ENCODE data around the gene TUG1. TPM values are rescaled to one million over a fixed set of nuclear protein-coding genes. Genes with fewer than 3 reads are reported as not detected.

TUG1 gene
- total and polyA plus RNA-seq, 4 donors, result 11.3 to 32.9 (median 18.2) TPM

DNA sequence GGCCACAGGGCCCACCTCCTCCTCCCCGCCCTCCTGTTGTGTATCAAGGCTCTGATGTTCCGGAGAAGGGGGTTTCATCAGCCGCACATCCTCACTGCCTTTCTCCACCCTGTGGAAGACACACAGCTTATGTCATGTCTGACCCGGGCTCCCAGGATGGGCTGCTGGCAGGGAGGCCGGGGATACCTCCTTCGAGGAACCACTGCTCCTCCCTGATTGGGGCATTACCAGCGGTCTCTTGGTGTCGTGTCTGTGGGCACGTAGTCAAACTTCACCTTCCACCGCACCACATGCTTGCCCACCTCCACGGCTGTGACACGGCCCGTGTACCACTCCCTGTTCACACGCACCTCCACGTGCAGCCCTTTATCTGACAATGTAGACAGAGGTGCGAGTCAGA, 36.4 kb upstream of the TUG1 start:
- DNase-seq (ENCODE audit: low spot score), result no peak
- H3K9me3 ChIP-seq (ENCODE audit: control insufficient read depth in 4 of 4, low read length in 3 of 4), result no peaks in the 10 kb centered on the region
- H3K27me3 ChIP-seq (ENCODE audit: control insufficient read depth in 4 of 4, insufficient read depth in 4 of 4, low read length in 3 of 4), result no peaks in the 10 kb centered on the region
- no peaks in the 10 kb centered on the region for H3K4me1 ChIP-seq (ENCODE audit: control insufficient read depth in 4 of 4, insufficient read depth in 4 of 4, low read length in 3 of 4)
- H3K4me3 ChIP-seq (ENCODE audit: low read depth in 1 of 3, low read length in 3 of 3), result no peak overlapping the region
- no peak overlapping the region for H3K9ac ChIP-seq (ENCODE audit: low read depth in 1 of 2, low read length in 2 of 2)
- H3K36me3 ChIP-seq (ENCODE audit: control insufficient read depth in 4 of 4, insufficient read depth in 3 of 4, low read depth in 1 of 4, low read length in 3 of 4), result peaks cover 22 to 96% (median 69%) of the 10 kb centered on the region in 4 donors
- WGBS, result 96% methylated on average over 16 of the region's 16 CpGs
- H3K27ac ChIP-seq (ENCODE audit: low read depth in 1 of 2, low read length in 2 of 2), result no peak overlapping the region
- TF ChIP-seq, protein P1, sequence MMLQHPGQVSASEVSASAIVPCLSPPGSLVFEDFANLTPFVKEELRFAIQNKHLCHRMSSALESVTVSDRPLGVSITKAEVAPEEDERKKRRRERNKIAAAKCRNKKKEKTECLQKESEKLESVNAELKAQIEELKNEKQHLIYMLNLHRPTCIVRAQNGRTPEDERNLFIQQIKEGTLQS (IDR thresholded peaks at IDR 0.05), result no peak
- TF ChIP-seq SP1 (IDR thresholded peaks at IDR 0.05) (no peak), CTCF (IDR thresholded peaks at IDR 0.05; ENCODE audit: low read depth, low read length, missing input control) (no peak), JUND (IDR thresholded peaks at IDR 0.05) (no peak), GABPA (IDR thresholded peaks at IDR 0.05 in 1 of 2, conservative IDR thresholded peaks at IDR 0.05 in 1 of 2) (no peak)
- TF ChIP-seq, protein P2, sequence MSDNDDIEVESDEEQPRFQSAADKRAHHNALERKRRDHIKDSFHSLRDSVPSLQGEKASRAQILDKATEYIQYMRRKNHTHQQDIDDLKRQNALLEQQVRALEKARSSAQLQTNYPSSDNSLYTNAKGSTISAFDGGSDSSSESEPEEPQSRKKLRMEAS (IDR thresholded peaks at IDR 0.05), result no peak

GRCh38 chr22:30933457-30933856, 35.6 kb upstream of the TUG1 start:
- TF ChIP-seq SP1 (IDR thresholded peaks at IDR 0.05) (no peak), TAF1 (conservative IDR thresholded peaks at IDR 0.05) (no peak), FOXA2 (IDR thresholded peaks at IDR 0.05) (no peak), CTCF (IDR thresholded peaks at IDR 0.05; ENCODE audit: low read depth, low read length, missing input control) (no peak)
- TF ChIP-seq, protein P2 (IDR thresholded peaks at IDR 0.05), result no peak
- Histone ChIP-seq H3K27me3 (ENCODE audit: control insufficient read depth in 4 of 4, insufficient read depth in 4 of 4, low read length in 3 of 4) (no peaks in the 10 kb centered on the region), H3K27ac (ENCODE audit: low read depth in 1 of 2, low read length in 2 of 2) (no peak overlapping the region), H3K4me3 (ENCODE audit: low read depth in 1 of 3, low read length in 3 of 3) (no peak overlapping the region), H3K9me3 (ENCODE audit: control insufficient read depth in 4 of 4, low read length in 3 of 4) (no peaks in the 10 kb centered on the region), H3K4me1 (ENCODE audit: control insufficient read depth in 4 of 4, insufficient read depth in 4 of 4, low read length in 3 of 4) (no peaks in the 10 kb centered on the region), H3K9ac (ENCODE audit: low read depth in 1 of 2, low read length in 2 of 2) (no peak overlapping the region), H3K36me3 (ENCODE audit: control insufficient read depth in 4 of 4, insufficient read depth in 3 of 4, low read depth in 1 of 4, low read length in 3 of 4) (peaks cover 22 to 96% (median 69%) of the 10 kb centered on the region in 4 donors)
- WGBS, result 88% methylated on average over 7 of the region's 7 CpGs
- DNase-seq (ENCODE audit: low spot score), result no peak

DNA sequence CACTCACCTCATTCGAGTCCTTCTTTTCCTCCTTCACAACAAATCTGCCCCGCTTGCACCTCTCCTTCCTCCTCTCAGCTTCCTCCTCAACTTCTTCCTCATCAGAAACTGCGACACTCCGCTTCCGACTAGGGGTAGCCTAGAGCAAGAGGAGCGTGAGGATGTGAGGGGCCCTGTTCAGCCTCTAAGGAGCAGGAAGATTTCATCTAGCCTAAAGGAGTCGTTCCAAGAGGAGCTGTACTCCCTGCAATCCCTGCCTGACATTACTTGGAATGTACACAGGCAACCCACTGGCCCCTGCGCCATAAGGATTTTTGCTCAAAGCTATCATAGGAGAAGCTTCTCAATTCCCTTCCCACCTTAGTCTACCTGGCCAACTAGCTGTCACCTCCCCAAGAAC, 35.0 kb upstream of the TUG1 start:
- H3K4me3 ChIP-seq (ENCODE audit: low read depth in 1 of 3, low read length in 3 of 3), result no peak overlapping the region
- H3K36me3 ChIP-seq (ENCODE audit: control insufficient read depth in 4 of 4, insufficient read depth in 3 of 4, low read depth in 1 of 4, low read length in 3 of 4), result peaks cover 22 to 94% (median 68%) of the 10 kb centered on the region in 4 donors
- H3K9ac ChIP-seq (ENCODE audit: low read depth in 1 of 2, low read length in 2 of 2), result no peak overlapping the region
- WGBS, result 97% methylated on average over 8 of the region's 8 CpGs
- H3K4me1 ChIP-seq (ENCODE audit: control insufficient read depth in 4 of 4, insufficient read depth in 4 of 4, low read length in 3 of 4), result no peaks in the 10 kb centered on the region
- no peaks in the 10 kb centered on the region for H3K27me3 ChIP-seq (ENCODE audit: control insufficient read depth in 4 of 4, insufficient read depth in 4 of 4, low read length in 3 of 4)
- DNase-seq (ENCODE audit: low spot score), result no peak
- H3K9me3 ChIP-seq (ENCODE audit: control insufficient read depth in 4 of 4, low read length in 3 of 4), result no peaks in the 10 kb centered on the region
- no peak overlapping the region for H3K27ac ChIP-seq (ENCODE audit: low read depth in 1 of 2, low read length in 2 of 2)
- TF ChIP-seq JUND (IDR thresholded peaks at IDR 0.05), result no peak
- TF ChIP-seq, protein P3, sequence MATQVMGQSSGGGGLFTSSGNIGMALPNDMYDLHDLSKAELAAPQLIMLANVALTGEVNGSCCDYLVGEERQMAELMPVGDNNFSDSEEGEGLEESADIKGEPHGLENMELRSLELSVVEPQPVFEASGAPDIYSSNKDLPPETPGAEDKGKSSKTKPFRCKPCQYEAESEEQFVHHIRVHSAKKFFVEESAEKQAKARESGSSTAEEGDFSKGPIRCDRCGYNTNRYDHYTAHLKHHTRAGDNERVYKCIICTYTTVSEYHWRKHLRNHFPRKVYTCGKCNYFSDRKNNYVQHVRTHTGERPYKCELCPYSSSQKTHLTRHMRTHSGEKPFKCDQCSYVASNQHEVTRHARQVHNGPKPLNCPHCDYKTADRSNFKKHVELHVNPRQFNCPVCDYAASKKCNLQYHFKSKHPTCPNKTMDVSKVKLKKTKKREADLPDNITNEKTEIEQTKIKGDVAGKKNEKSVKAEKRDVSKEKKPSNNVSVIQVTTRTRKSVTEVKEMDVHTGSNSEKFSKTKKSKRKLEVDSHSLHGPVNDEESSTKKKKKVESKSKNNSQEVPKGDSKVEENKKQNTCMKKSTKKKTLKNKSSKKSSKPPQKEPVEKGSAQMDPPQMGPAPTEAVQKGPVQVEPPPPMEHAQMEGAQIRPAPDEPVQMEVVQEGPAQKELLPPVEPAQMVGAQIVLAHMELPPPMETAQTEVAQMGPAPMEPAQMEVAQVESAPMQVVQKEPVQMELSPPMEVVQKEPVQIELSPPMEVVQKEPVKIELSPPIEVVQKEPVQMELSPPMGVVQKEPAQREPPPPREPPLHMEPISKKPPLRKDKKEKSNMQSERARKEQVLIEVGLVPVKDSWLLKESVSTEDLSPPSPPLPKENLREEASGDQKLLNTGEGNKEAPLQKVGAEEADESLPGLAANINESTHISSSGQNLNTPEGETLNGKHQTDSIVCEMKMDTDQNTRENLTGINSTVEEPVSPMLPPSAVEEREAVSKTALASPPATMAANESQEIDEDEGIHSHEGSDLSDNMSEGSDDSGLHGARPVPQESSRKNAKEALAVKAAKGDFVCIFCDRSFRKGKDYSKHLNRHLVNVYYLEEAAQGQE (IDR thresholded peaks at IDR 0.05), result no peak
- no peak for TF ChIP-seq HNF4G (IDR thresholded peaks at IDR 0.05)
- TF ChIP-seq, protein P1 (IDR thresholded peaks at IDR 0.05), result no peak
- no peak for TF ChIP-seq CTCF (IDR thresholded peaks at IDR 0.05; ENCODE audit: low read depth, low read length, missing input control)
- no peak for TF ChIP-seq TAF1 (conservative IDR thresholded peaks at IDR 0.05)
- no peak for TF ChIP-seq NR2F2 (IDR thresholded peaks at IDR 0.05)
- TF ChIP-seq SP1 (IDR thresholded peaks at IDR 0.05), result no peak
- TF ChIP-seq FOXA2 (IDR thresholded peaks at IDR 0.05), result no peak
- TF ChIP-seq FOXA1 (IDR thresholded peaks at IDR 0.05), result no peak
- TF ChIP-seq RAD21 (IDR thresholded peaks at IDR 0.05), result no peak
- TF ChIP-seq EGR1 (IDR thresholded peaks at IDR 0.05; ENCODE audit: low read depth in 2 of 2), result no peak
